Cardiac fibroblast (primary cell): ENCODE measurements around the gene OXT.

Experiments
- DNase-seq, 2 donors: peaks; one replicate each; pipeline versions ENCODE4 v3.0.0 to v3.0.0-alpha.2; 2010; ENCODE audit warnings: low read depth in 2 of 2
- H3K4me3 ChIP-seq, 2 donors: replicated peaks in 1 of 2; 1 replicate in 1 of 2; 2 replicates in 1 of 2; pipeline ENCODE4 v1.5.1; 2011; ENCODE audit warnings: low read depth in 2 of 2, low read length in 2 of 2, mild to moderate bottlenecking in 2 of 2, moderate library complexity in 1 of 2
- CTCF ChIP-seq: IDR thresholded peaks from one replicate; pipeline ENCODE4 v1.5.1; 2011; ENCODE audit warnings: low read depth, mild to moderate bottlenecking, low read length, inconsistent platforms

The OXT gene

GRCh38 chr20:3044336-3044965 is 27.0 kb upstream of the OXT start:
- no peak for DNase-seq
- no peak overlapping the region for H3K4me3 ChIP-seq
- no peak for TF ChIP-seq CTCF

GRCh38 chr20:3045042-3045815 is 26.2 kb upstream of the OXT start:
- no peak for TF ChIP-seq CTCF
- DNase-seq: peak; percentile 72 to 84
- peak overlapping the region; percentile 82 to 90 for H3K4me3 ChIP-seq

- H3K4me3 ChIP-seq: peak within 1 kb of the TSS; percentile 82 to 90
- TF ChIP-seq CTCF: no peak
- DNase-seq: peak; percentile 84 to 88
These were observed 25.4 kb upstream of the OXT start, which contains the start of gene MRPS26 for GRCh38 chr20:3045816-3046676. MRPS26 (plus strand) TSS chr20:3046052; CDS start chr20:3046069, 17 bp downstream.

- TF ChIP-seq CTCF: no peak
- peak in 1 of 2 donors; percentile 23 for DNase-seq
- peak overlapping the region; percentile 82 to 90 for H3K4me3 ChIP-seq
These were observed 24.6 kb upstream of the OXT start for GRCh38 chr20:3046677-3047462.

- H3K4me3 ChIP-seq: no peak overlapping the region
- no peak for DNase-seq
- TF ChIP-seq CTCF: no peak
These were observed 23.7 kb upstream of the OXT start for GRCh38 chr20:3047486-3048419.
